ENCODE measurements around the gene SUFU. TPM values are rescaled to one million over a fixed set of nuclear protein-coding genes. Genes with fewer than 3 reads are reported as not detected.
A peak's percentile ranks its signal among the peaks of the same experiment; 100 is the strongest.

Gene SUFU
- total and polyA plus RNA-seq, 7 donors, result 1.2 to 10.5 (median 6.6) TPM

DNA sequence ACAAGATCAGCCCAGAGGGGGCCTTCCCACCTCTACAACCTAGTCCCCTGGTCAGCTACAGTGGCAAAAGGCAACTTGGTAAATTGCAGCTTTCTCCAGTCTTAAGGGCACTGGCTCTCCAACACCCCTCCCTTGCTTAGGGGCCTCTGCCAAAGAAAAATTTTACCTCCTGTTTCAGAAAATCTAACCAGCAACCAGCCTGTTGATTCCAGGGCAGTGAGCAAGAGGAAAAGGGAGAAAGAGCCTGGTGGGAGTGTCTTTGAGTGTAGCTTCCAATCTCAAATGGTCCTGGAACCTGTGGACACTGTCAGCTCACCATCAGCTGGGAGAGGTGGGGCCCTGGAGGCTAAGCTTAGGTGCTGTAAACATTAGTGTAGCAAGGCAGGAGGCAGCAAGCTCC is 24.1 kb upstream of the SUFU start:
- peak overlapping the region in 3 of 4 donors; percentile 27 to 60 (median 49) for H3K27ac ChIP-seq
- no peaks in the 10 kb centered on the region for H3K9me3 ChIP-seq
- intact Hi-C loops (cut with DNase I), result loop anchor here (1.0 to 5.0 kb wide), 2 partner anchors 57 to 85 kb away; partner anchors contain the start of gene FBXL15
- TF ChIP-seq, protein P1, sequence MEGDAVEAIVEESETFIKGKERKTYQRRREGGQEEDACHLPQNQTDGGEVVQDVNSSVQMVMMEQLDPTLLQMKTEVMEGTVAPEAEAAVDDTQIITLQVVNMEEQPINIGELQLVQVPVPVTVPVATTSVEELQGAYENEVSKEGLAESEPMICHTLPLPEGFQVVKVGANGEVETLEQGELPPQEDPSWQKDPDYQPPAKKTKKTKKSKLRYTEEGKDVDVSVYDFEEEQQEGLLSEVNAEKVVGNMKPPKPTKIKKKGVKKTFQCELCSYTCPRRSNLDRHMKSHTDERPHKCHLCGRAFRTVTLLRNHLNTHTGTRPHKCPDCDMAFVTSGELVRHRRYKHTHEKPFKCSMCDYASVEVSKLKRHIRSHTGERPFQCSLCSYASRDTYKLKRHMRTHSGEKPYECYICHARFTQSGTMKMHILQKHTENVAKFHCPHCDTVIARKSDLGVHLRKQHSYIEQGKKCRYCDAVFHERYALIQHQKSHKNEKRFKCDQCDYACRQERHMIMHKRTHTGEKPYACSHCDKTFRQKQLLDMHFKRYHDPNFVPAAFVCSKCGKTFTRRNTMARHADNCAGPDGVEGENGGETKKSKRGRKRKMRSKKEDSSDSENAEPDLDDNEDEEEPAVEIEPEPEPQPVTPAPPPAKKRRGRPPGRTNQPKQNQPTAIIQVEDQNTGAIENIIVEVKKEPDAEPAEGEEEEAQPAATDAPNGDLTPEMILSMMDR (IDR thresholded peaks at IDR 0.05), result no peak
- DNase-seq, result no peak
- no peaks in the 10 kb centered on the region for H3K4me1 ChIP-seq
- no peaks in the 10 kb centered on the region for H3K27me3 ChIP-seq
- peaks cover 20 to 57% (median 52%) of the 10 kb centered on the region in 4 donors for H3K36me3 ChIP-seq
- no peak overlapping the region for H3K4me3 ChIP-seq

DNA sequence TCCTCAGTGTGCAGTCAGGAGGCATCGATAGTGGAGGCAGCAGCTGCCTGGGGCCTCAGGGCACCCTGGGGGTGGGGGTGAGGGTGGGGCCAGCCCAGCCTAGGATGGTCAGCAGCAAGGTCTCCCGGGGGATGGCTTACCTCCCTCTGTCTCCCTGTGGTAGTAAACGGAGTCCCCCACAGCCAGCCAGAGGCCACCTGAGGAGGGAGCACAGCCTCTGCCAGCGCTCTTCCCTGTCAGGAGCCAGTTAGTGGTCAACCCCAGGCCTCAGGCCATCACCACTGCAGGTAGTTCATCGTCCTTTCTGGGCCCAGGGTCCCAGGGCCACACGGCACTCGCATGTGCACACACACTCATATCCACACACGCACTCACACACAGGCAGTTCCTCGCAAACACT is 23.4 kb upstream of the SUFU start:
- Histone ChIP-seq H3K27me3 (no peaks in the 10 kb centered on the region), H3K4me3 (no peak overlapping the region), H3K36me3 (peaks cover 26 to 65% (median 59%) of the 10 kb centered on the region in 4 donors), H3K9me3 (no peaks in the 10 kb centered on the region), H3K27ac (no peak overlapping the region), H3K4me1 (no peaks in the 10 kb centered on the region)
- 90% methylated on average over 9 of the region's 9 CpGs for WGBS, 2 donors
- DNase-seq, result no peak
- TF ChIP-seq, protein P1 (IDR thresholded peaks at IDR 0.05), result no peak
- TF ChIP-seq EP300 (IDR thresholded peaks at IDR 0.05), result no peak
- TF ChIP-seq POLR2A (IDR thresholded peaks at IDR 0.05), result no peak
- no peak for TF ChIP-seq POLR2AphosphoS5 (IDR thresholded peaks at IDR 0.05)
- intact Hi-C loops (cut with DNase I), result no loop called here

DNA sequence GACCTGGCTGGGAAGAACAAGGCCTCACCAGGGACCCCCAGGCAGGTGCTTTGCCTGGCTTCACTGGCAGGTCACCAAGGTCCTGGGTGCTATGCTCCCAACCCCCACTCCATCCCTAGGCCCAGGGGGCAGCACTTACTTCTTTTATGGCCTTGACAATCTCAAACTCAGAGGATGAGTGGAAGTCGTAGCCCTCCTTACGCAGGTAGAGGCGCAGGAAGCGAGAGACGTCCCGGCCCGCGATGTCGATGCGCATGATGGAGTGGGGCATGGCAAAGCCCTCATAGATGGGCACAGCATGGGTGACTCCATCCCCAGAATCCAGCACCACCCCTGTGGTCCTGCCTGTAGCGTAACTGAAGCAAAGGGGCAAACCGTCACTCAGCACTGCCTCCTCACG is 19.8 kb upstream of the SUFU start:
- TF ChIP-seq POLR2AphosphoS5 (IDR thresholded peaks at IDR 0.05) (no peak), EP300 (IDR thresholded peaks at IDR 0.05) (no peak), POLR2A (IDR thresholded peaks at IDR 0.05) (no peak)
- TF ChIP-seq, protein P1 (IDR thresholded peaks at IDR 0.05), result no peak
- no peak for DNase-seq
- no peaks in the 10 kb centered on the region for H3K4me1 ChIP-seq
- peaks cover 54 to 98% (median 94%) of the 10 kb centered on the region in 4 donors for H3K36me3 ChIP-seq
- H3K27ac ChIP-seq, result no peak overlapping the region
- no peak overlapping the region for H3K4me3 ChIP-seq
- 96% methylated on average over 13 of the region's 13 CpGs for WGBS, 2 donors
- H3K27me3 ChIP-seq, result no peaks in the 10 kb centered on the region
- intact Hi-C loops (cut with DNase I), result no loop called here
- no peaks in the 10 kb centered on the region for H3K9me3 ChIP-seq

DNA sequence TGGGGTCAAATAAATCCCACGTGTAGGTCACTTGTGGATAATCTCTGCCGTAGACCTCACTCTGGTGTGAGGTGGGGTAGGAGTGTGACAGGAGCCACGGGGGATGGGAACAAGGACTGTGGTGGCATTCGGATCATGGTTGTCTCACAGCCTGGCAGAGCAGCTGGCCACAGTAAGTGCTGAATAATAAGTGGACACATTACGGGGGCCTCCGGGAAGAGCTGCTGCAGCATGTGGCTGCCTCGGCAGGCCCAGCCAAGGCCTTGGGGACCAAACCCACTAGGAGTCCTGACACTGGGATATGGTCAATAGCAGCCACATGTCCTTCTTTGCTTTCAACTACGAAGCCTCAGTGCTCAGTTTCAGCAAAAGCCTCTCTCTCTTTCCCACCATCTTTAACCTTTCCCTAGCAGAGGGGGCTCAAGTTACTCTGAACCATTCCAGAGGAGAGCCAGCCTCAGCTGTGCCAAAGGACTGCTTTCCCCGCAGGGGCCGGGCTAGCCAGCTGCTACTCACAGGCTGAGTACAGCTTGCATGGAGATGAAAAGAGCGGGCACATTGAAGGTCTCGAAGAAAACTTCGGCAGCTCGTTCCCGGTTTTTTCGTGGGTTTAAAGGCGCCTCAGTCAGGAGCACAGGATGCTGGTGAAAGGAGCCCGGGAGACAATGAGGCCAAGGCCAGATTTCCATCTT is 18.5 kb upstream of the SUFU start:
- WGBS, 2 donors, result 89 to 91% methylated on average over 18 of the region's 18 CpGs
- no peak for DNase-seq

More for the DNA sequence above, 18.5 kb upstream of the SUFU start:
- TF ChIP-seq EP300 (IDR thresholded peaks at IDR 0.05) (no peak), POLR2AphosphoS5 (IDR thresholded peaks at IDR 0.05) (no peak), POLR2A (IDR thresholded peaks at IDR 0.05) (no peak)
- TF ChIP-seq, protein P1 (IDR thresholded peaks at IDR 0.05), result no peak
- H3K27me3 ChIP-seq, result no peaks in the 10 kb centered on the region
- peaks cover 54 to 100% (median 95%) of the 10 kb centered on the region in 4 donors for H3K36me3 ChIP-seq
- H3K27ac ChIP-seq, result no peak overlapping the region
- no peak overlapping the region for H3K4me3 ChIP-seq
- no peaks in the 10 kb centered on the region for H3K9me3 ChIP-seq
- intact Hi-C loops (cut with DNase I), result no loop called here
- peaks cover 0 to under 1% (median 0%) of the 10 kb centered on the region in 4 donors for H3K4me1 ChIP-seq

Data from sigmoid colon (tissue), 7 donors.